HL-60 (cell line): ENCODE results near the gene RSPH6A.

Source experiments
- DNase-seq, 2 experiments: peaks; one replicate each; pipeline ENCODE4 v3.0.0-alpha.2; 2010 to 2020; ENCODE audit warnings: low read depth in 1 of 2, low spot score in 1 of 2
- H3K27ac ChIP-seq: fragments of 250-450 bp; sonication (Bioruptor Pico); replicated peaks from 2 replicates; pipeline ENCODE4 v1.5.1; 2020; ENCODE audit warnings: mild to moderate bottlenecking, moderate library complexity
- H3K27me3 ChIP-seq: fragments of 250-450 bp; sonication (Bioruptor Pico); 2 replicates; pipeline ENCODE4 v1.5.1; 2021; ENCODE audit warnings: mild to moderate bottlenecking, moderate library complexity; ENCODE audit not compliant: insufficient read depth, poor library complexity, severe bottlenecking
- H3K4me3 ChIP-seq: replicated peaks from 2 replicates; pipeline ENCODE4 v1.5.1; 2011; ENCODE audit warnings: mild to moderate bottlenecking, control low read depth, low read length; ENCODE audit not compliant: insufficient read depth
- CTCF ChIP-seq: IDR thresholded peaks from one replicate; pipeline ENCODE4 v1.5.1; 2011; ENCODE audit warnings: low read length, control low read depth, inconsistent platforms; ENCODE audit not compliant: insufficient read depth
- GABPA ChIP-seq: IDR thresholded peaks from 2 replicates; pipeline ENCODE4 v1.6.1; 2012; ENCODE audit warnings: low read depth
- POLR2AphosphoS5 ChIP-seq: IDR thresholded peaks from 2 replicates; pipeline ENCODE4 v1.6.1; 2012; ENCODE audit warnings: low read depth
- REST ChIP-seq: IDR thresholded peaks from 2 replicates; pipeline ENCODE4 v1.6.1; 2012; ENCODE audit warnings: low read depth; ENCODE audit not compliant: insufficient replicate concordance
- SPI1 ChIP-seq: IDR thresholded peaks from 2 replicates; pipeline ENCODE4 v1.6.1; 2012; ENCODE audit warnings: low read depth, mild to moderate bottlenecking, borderline replicate concordance

The RSPH6A gene

GRCh38 chr19:45828945-45829344 lies 13.8 kb upstream of the RSPH6A start:
- Histone ChIP-seq H3K27ac (no peak overlapping the region), H3K27me3 (no peaks in the 10 kb centered on the region), H3K4me3 (no peak overlapping the region)
- no peak for DNase-seq
- TF ChIP-seq POLR2AphosphoS5 (no peak), CTCF (no peak), GABPA (no peak), SPI1 (no peak), REST (no peak)

- Histone ChIP-seq H3K27ac (no peak overlapping the region), H3K4me3 (no peak overlapping the region), H3K27me3 (no peaks in the 10 kb centered on the region)
- DNase-seq: no peak
- no peak for TF ChIP-seq GABPA
- TF ChIP-seq SPI1: no peak
- TF ChIP-seq CTCF: no peak
- no peak for TF ChIP-seq REST
- no peak for TF ChIP-seq POLR2AphosphoS5
Observed at GRCh38 chr19:45828523-45828922, 13.4 kb upstream of the RSPH6A start.

GRCh38 chr19:45827459-45828093 lies 12.5 kb upstream of the RSPH6A start:
- H3K27me3 ChIP-seq: no peaks in the 10 kb centered on the region
- no peak overlapping the region for H3K27ac ChIP-seq
- H3K4me3 ChIP-seq: no peak overlapping the region
- TF ChIP-seq SPI1 (no peak), GABPA (no peak), CTCF (no peak)
- no peak for DNase-seq

- H3K27ac ChIP-seq: no peak overlapping the region
- TF ChIP-seq POLR2AphosphoS5: no peak
- no peak for TF ChIP-seq REST
- TF ChIP-seq SPI1: no peak
- no peak for TF ChIP-seq CTCF
- TF ChIP-seq GABPA: no peak
Observed at GRCh38 chr19:45826934-45827333, 11.8 kb upstream of the RSPH6A start.

More at GRCh38 chr19:45826934-45827333, 11.8 kb upstream of the RSPH6A start:
- H3K4me3 ChIP-seq: no peak overlapping the region
- no peak for DNase-seq
- no peaks in the 10 kb centered on the region for H3K27me3 ChIP-seq
